ENCODE measurements around the gene ENDOU. TPM values are rescaled to one million over a fixed set of nuclear protein-coding genes. Genes with fewer than 3 reads are reported as not detected.
"Not testable (repeated sequence)": the region's sequence is repeated elsewhere in the genome, so short reads cannot be mapped to it uniquely, and the experiment has no call there.

The ENDOU gene
- total RNA-seq, 1 experiment from 2014 or later, result 0.43 TPM

DNA sequence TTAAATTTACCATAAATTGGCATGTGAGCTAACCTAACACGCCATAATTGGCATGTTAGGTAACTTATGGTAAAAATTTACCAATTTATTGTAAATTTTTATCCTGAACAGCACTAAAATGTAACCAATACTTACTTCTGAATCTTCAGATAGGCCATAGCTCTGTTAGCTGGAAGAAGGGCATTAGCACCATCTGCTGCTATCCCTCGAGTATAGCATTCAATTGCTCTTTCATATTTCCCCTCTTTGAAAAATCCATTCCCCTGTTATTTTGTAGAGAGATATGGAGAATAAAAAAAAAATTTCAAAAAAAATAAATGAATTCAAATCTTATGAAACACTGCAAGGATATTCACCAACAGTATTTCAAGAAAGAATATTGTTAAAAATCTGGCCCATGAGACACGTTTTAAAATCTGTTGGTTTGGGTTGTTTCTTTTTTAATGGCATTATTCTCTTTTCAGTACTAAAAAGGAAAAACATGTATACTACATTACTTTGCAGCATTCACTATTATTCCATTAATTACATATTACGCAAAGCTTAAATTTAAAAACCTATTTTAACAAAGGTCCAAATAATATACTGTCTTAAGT lies 38.5 kb downstream of the ENDOU start:
- Mint-ChIP-seq H3K4me3 (ENCODE audit: unreplicated experiment) (no peak overlapping the region), H3K27me3 (ENCODE audit: insufficient read depth, unreplicated experiment) (no peaks in the 10 kb centered on the region), H3K9me3 (ENCODE audit: unreplicated experiment) (no peaks in the 10 kb centered on the region), H3K36me3 (ENCODE audit: insufficient read depth, unreplicated experiment) (peaks cover 40% of the 10 kb centered on the region), H3K27ac (ENCODE audit: unreplicated experiment) (no peak overlapping the region), H3K4me1 (ENCODE audit: low read depth, unreplicated experiment) (no peaks in the 10 kb centered on the region)
- TF ChIP-seq, protein P1, sequence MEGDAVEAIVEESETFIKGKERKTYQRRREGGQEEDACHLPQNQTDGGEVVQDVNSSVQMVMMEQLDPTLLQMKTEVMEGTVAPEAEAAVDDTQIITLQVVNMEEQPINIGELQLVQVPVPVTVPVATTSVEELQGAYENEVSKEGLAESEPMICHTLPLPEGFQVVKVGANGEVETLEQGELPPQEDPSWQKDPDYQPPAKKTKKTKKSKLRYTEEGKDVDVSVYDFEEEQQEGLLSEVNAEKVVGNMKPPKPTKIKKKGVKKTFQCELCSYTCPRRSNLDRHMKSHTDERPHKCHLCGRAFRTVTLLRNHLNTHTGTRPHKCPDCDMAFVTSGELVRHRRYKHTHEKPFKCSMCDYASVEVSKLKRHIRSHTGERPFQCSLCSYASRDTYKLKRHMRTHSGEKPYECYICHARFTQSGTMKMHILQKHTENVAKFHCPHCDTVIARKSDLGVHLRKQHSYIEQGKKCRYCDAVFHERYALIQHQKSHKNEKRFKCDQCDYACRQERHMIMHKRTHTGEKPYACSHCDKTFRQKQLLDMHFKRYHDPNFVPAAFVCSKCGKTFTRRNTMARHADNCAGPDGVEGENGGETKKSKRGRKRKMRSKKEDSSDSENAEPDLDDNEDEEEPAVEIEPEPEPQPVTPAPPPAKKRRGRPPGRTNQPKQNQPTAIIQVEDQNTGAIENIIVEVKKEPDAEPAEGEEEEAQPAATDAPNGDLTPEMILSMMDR (IDR thresholded peaks at IDR 0.05; ENCODE audit: insufficient read depth in 1 of 2, low read depth in 1 of 2, low read length in 1 of 2, severe bottlenecking in 1 of 2, unreplicated experiment in 1 of 2), result peak; percentile 56 to 86
- POLR2A ChIA-PET, result no interaction called here
- CTCF ChIA-PET, result interaction anchor here (0.6 to 1.7 kb wide), 6 partner anchors 11 to 654 kb away, joined by 3 to 24 read pairs (median 4); no protein-coding TSS in a partner anchor
- no peaks in the 10 kb centered on the region; the same call in 1 of the 2 replicates for H3K4me1 ChIP-seq
- intact Hi-C loops (cut with micrococcal nuclease; ENCODE audit: unreplicated experiment), result loop anchor here (1.0 kb wide), 3 partner anchors 35 to 654 kb away; no protein-coding TSS in a partner anchor
- 0 out of 2 replicates have a peak, but pooled peaks cover 2% of the 10 kb centered on the region for H3K36me3 ChIP-seq (ENCODE audit: control insufficient read depth, insufficient read depth, low read length)
- BruUV-seq (replicated peaks), result no TSS peak
- H3K4me3 ChIP-seq (ENCODE audit: low read depth, low read length), result no peak overlapping the region
- DNase-seq, result peak in 1 of 2 experiments; percentile 49
- no peaks in the 10 kb centered on the region for H3K27me3 ChIP-seq (replicated peaks; ENCODE audit: control insufficient read depth, insufficient read depth, low read length)
- no peaks in the 10 kb centered on the region for H3K9me3 ChIP-seq

DNA sequence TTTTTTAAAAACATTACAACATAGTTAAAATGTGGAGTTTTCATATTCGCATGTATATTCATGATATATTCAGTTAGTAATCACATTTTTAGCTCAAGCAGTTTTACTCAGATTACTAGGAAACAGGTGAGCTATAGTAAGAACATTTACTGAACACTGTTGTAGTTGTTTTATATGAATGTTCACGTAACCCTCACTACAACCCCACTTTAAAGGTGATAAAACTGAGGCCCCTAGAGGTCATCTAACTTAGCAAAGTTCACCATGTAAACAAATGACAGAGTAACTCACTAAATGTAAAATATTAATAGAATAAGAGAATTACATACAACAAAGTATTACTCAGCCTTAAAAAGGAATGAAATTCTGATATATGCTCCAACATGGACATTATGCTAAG lies 45.5 kb downstream of the ENDOU start:
- CTCF ChIA-PET, result no interaction called here
- Histone ChIP-seq H3K4me3 (ENCODE audit: low read depth, low read length) (no peak overlapping the region), H3K4me1 (no peaks in the 10 kb centered on the region), H3K27me3 (replicated peaks; ENCODE audit: control insufficient read depth, insufficient read depth, low read length) (no peaks in the 10 kb centered on the region), H3K9me3 (no peaks in the 10 kb centered on the region), H3K36me3 (ENCODE audit: control insufficient read depth, insufficient read depth, low read length) (no peaks in the 10 kb centered on the region)
- intact Hi-C loops (cut with micrococcal nuclease; ENCODE audit: unreplicated experiment), result no loop called here
- Mint-ChIP-seq H3K4me1 (ENCODE audit: low read depth, unreplicated experiment) (no peaks in the 10 kb centered on the region), H3K27ac (ENCODE audit: unreplicated experiment) (no peak overlapping the region), H3K4me3 (ENCODE audit: unreplicated experiment) (no peak overlapping the region), H3K36me3 (ENCODE audit: insufficient read depth, unreplicated experiment) (peaks cover 56% of the 10 kb centered on the region), H3K9me3 (ENCODE audit: unreplicated experiment) (no peaks in the 10 kb centered on the region), H3K27me3 (ENCODE audit: insufficient read depth, unreplicated experiment) (no peaks in the 10 kb centered on the region)
- TF ChIP-seq, protein P1 (IDR thresholded peaks at IDR 0.05; ENCODE audit: insufficient read depth in 1 of 2, low read depth in 1 of 2, low read length in 1 of 2, severe bottlenecking in 1 of 2, unreplicated experiment in 1 of 2), result no peak
- DNase-seq, result no peak
- BruUV-seq (replicated peaks), result no TSS peak
- POLR2A ChIA-PET, result no interaction called here

DNA sequence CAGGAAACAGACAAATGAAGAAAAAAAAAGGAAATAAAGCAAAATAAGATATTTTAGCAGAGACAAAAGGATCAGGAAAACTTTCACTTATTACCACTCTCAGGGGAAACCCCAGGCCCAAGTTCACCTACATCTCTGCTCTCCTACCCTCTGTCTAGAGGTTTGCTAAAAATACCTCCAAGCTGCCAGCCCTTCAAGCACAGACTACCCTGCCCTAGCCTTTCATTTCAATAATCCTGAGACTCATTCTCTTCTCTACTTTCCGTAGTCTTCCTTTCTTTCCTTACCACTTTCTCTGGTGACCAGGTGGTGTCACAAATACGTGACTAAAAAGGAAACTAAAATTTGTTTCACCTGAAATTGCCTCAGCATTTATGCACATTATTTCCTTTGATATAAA lies 53.2 kb downstream of the ENDOU start:
- H3K27me3 Mint-ChIP-seq (ENCODE audit: insufficient read depth, unreplicated experiment), result no peaks in the 10 kb centered on the region
- no peaks in the 10 kb centered on the region for H3K4me1 ChIP-seq
- ChIA-PET CTCF (no interaction called here), POLR2A (no interaction called here)
- TF ChIP-seq, protein P1 (IDR thresholded peaks at IDR 0.05; ENCODE audit: insufficient read depth in 1 of 2, low read depth in 1 of 2, low read length in 1 of 2, severe bottlenecking in 1 of 2, unreplicated experiment in 1 of 2), result no peak
- H3K4me3 ChIP-seq (ENCODE audit: low read depth, low read length), result no peak overlapping the region
- no peak overlapping the region for H3K27ac Mint-ChIP-seq (ENCODE audit: unreplicated experiment)
- no peaks in the 10 kb centered on the region for H3K36me3 ChIP-seq (ENCODE audit: control insufficient read depth, insufficient read depth, low read length)
- no peaks in the 10 kb centered on the region for H3K9me3 ChIP-seq
- H3K4me1 Mint-ChIP-seq (ENCODE audit: low read depth, unreplicated experiment), result no peaks in the 10 kb centered on the region
- H3K4me3 Mint-ChIP-seq (ENCODE audit: unreplicated experiment), result no peak overlapping the region
- no peak for DNase-seq
- BruUV-seq (replicated peaks), result no TSS peak
- intact Hi-C loops (cut with micrococcal nuclease; ENCODE audit: unreplicated experiment), result no loop called here
- H3K27me3 ChIP-seq (replicated peaks; ENCODE audit: control insufficient read depth, insufficient read depth, low read length), result no peaks in the 10 kb centered on the region
- H3K36me3 Mint-ChIP-seq (ENCODE audit: insufficient read depth, unreplicated experiment), result peaks cover 49% of the 10 kb centered on the region
- H3K9me3 Mint-ChIP-seq (ENCODE audit: unreplicated experiment), result no peaks in the 10 kb centered on the region

DNA sequence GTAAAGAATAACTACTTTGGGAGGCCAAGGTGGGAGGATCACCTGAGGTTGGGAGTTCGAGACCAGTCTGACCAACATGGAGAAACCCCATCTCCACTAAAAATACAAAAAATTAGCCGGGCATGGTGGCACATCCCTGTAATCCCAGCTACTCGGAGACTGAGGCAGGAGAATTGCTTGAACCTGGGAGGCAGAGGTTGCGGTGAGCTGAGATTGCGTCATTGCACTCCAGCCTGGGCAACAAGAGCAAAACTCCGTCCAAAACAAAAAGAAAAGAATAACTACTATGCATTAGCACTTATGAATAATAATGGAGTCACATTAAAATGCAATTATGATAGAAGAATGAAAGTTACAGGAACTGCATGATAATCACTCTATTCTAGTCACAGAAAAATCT lies 57.4 kb downstream of the ENDOU start:
- DNase-seq; H3K4me3 ChIP-seq (ENCODE audit: low read depth, low read length); H3K36me3 ChIP-seq (ENCODE audit: control insufficient read depth, insufficient read depth, low read length); BruUV-seq (replicated peaks); H3K4me1 Mint-ChIP-seq (ENCODE audit: low read depth, unreplicated experiment); H3K9me3 Mint-ChIP-seq (ENCODE audit: unreplicated experiment); intact Hi-C loops (cut with micrococcal nuclease; ENCODE audit: unreplicated experiment); H3K27me3 ChIP-seq (replicated peaks; ENCODE audit: control insufficient read depth, insufficient read depth, low read length); POLR2A ChIA-PET; H3K4me1 ChIP-seq; H3K27me3 Mint-ChIP-seq (ENCODE audit: insufficient read depth, unreplicated experiment); H3K4me3 Mint-ChIP-seq (ENCODE audit: unreplicated experiment); H3K9me3 ChIP-seq; H3K27ac Mint-ChIP-seq (ENCODE audit: unreplicated experiment); CTCF ChIA-PET: not testable (repeated sequence)
- H3K36me3 Mint-ChIP-seq (ENCODE audit: insufficient read depth, unreplicated experiment), result peaks cover 54% of the 10 kb centered on the region
